Measurements from ENCODE around the gene PALM. TPM values are rescaled to one million over a fixed set of nuclear protein-coding genes. Genes with fewer than 3 reads are reported as not detected.
A peak's percentile ranks its signal among the peaks of the same experiment; 100 is the strongest.

Gene PALM
- total and polyA plus RNA-seq, 7 donors, result 4.9 to 17.9 (median 9.5) TPM

DNA sequence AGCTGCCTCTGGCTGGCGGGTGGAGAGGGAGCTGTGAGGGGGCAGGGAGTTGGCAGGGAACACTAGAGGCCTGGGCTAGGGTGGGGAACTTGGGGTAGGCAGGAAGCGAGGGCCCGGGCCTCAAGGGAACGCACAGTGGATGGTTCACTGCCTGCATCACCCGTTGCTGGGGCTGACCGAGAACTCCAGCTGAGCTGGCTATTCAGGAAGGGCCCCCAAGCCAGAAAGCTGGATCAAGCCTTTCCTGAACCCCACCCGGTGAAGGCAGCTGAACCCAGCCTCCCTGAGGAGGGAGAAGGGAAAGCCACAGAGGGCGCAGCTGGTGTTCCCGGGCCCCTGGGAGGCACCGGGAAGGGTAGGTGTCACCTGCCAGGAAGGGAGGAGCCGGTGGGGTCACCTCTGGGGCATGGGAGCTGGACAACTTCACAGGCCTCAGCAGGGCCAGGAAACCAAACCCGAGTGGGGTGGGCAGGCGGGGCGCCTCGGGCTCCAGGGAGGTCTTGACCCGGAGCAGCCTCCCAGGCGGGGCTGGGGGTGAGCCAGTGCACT lies 13.9 kb downstream of the PALM start:
- intact Hi-C loops (cut with DNase I), result no loop called here
- DNase-seq, result peak; percentile 61 to 70
- TF ChIP-seq, protein P1, sequence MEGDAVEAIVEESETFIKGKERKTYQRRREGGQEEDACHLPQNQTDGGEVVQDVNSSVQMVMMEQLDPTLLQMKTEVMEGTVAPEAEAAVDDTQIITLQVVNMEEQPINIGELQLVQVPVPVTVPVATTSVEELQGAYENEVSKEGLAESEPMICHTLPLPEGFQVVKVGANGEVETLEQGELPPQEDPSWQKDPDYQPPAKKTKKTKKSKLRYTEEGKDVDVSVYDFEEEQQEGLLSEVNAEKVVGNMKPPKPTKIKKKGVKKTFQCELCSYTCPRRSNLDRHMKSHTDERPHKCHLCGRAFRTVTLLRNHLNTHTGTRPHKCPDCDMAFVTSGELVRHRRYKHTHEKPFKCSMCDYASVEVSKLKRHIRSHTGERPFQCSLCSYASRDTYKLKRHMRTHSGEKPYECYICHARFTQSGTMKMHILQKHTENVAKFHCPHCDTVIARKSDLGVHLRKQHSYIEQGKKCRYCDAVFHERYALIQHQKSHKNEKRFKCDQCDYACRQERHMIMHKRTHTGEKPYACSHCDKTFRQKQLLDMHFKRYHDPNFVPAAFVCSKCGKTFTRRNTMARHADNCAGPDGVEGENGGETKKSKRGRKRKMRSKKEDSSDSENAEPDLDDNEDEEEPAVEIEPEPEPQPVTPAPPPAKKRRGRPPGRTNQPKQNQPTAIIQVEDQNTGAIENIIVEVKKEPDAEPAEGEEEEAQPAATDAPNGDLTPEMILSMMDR (IDR thresholded peaks at IDR 0.05), result no peak
- Histone ChIP-seq H3K27ac (peak overlapping the region; percentile 46), H3K36me3 (ENCODE audit: insufficient read depth in 1 of 2, low read depth in 1 of 2) (no peaks in the 10 kb centered on the region), H3K27me3 (ENCODE audit: insufficient read depth in 3 of 3, low read length in 2 of 3) (peaks cover 0 to 34% (median 7%) of the 10 kb centered on the region in 3 donors), H3K4me3 (no peak overlapping the region), H3K9me3 (no peaks in the 10 kb centered on the region), H3K4me1 (no peaks in the 10 kb centered on the region)
- 42 to 48% (median 46%) methylated on average over 17 of the region's 17 CpGs for WGBS, 3 donors
- ATAC-seq, result peak in 2 of 4 donors; percentile 21 to 35

DNA sequence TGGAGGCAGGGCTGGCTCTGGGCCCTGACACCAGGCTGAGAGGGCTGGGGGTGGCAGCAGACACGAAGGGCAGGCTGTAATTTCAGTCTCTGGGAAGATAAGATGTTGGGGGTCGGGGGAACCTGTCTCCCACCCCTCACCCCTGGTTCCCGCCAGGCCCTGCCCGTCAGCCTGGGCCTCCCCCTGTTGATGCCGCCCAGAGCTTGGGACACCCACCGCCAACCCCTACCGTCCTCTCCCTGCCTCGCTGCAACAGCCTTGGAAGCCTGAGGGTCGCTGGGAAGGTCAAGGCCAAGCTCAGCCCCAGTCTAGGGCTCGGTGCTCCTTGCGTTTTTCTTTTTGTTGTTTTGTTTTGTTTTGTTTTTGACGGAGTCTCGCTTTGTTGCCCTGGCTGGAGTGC lies 14.5 kb downstream of the PALM start:
- DNase-seq (no peak), ATAC-seq (no peak)
- Histone ChIP-seq H3K27ac (no peak overlapping the region), H3K36me3 (ENCODE audit: insufficient read depth in 1 of 2, low read depth in 1 of 2) (no peaks in the 10 kb centered on the region), H3K4me3 (no peak overlapping the region), H3K9me3 (no peaks in the 10 kb centered on the region), H3K27me3 (ENCODE audit: insufficient read depth in 3 of 3, low read length in 2 of 3) (peaks cover 0 to 32% (median 7%) of the 10 kb centered on the region in 3 donors), H3K4me1 (no peaks in the 10 kb centered on the region)
- TF ChIP-seq, protein P1 (IDR thresholded peaks at IDR 0.05), result no peak
- intact Hi-C loops (cut with DNase I), result no loop called here
- WGBS, 3 donors, result 75 to 78% (median 78%) methylated on average over 12 to 13 of the region's 13 CpGs

GRCh38 chr19:723714-724113 lies 15.0 kb downstream of the PALM start:
- DNase-seq (no peak), ATAC-seq (no peak)
- Histone ChIP-seq H3K36me3 (ENCODE audit: insufficient read depth in 1 of 2, low read depth in 1 of 2) (no peaks in the 10 kb centered on the region), H3K4me3 (no peak overlapping the region), H3K9me3 (no peaks in the 10 kb centered on the region), H3K27me3 (ENCODE audit: insufficient read depth in 3 of 3, low read length in 2 of 3) (peaks cover 0 to 29% (median 7%) of the 10 kb centered on the region in 3 donors), H3K4me1 (no peaks in the 10 kb centered on the region), H3K27ac (no peak overlapping the region)
- intact Hi-C loops (cut with DNase I), result no loop called here
- 85 to 89% (median 86%) methylated on average over 18 of the region's 18 CpGs for WGBS, 3 donors
- TF ChIP-seq, protein P1 (IDR thresholded peaks at IDR 0.05), result no peak

GRCh38 chr19:725461-726089 lies 16.8 kb downstream of the PALM start:
- H3K4me3 ChIP-seq, result no peak overlapping the region
- H3K9me3 ChIP-seq, result no peaks in the 10 kb centered on the region
- intact Hi-C loops (cut with DNase I), result no loop called here
- H3K36me3 ChIP-seq (ENCODE audit: insufficient read depth in 1 of 2, low read depth in 1 of 2), result no peaks in the 10 kb centered on the region
- DNase-seq (no peak), ATAC-seq (no peak)
- 85 to 90% (median 89%) methylated on average over 13 of the region's 13 CpGs for WGBS, 3 donors
- H3K27ac ChIP-seq, result no peak overlapping the region
- no peaks in the 10 kb centered on the region for H3K4me1 ChIP-seq
- TF ChIP-seq, protein P1 (IDR thresholded peaks at IDR 0.05), result no peak
- peaks cover 0 to 14% (median 0%) of the 10 kb centered on the region in 3 donors for H3K27me3 ChIP-seq (ENCODE audit: insufficient read depth in 3 of 3, low read length in 2 of 3)

Measured in psoas muscle (tissue), 8 donors.